ENCODE results near the gene PTAR1. TPM values are rescaled to one million over a fixed set of nuclear protein-coding genes. Genes with fewer than 3 reads are reported as not detected.

Gene PTAR1
- total RNA-seq, 2 experiments from 2014 or later, result 48.3 to 51.8 TPM

Other genes with a start within 250 kb of the PTAR1 start
- 1 to 10 TPM; 6.2 to 7.8 TPM for gene APBA1, start 87.6 kb downstream of the PTAR1 start, total RNA-seq
- not detected for gene CFAP95, start 60.8 kb upstream of the PTAR1 start, total RNA-seq